ES-I3 (cell line): ENCODE results near the gene DLD.
"Not testable (repeated sequence)": the region's sequence is repeated elsewhere in the genome, so short reads cannot be mapped to it uniquely, and the experiment has no call there.

Experiments used
- H3K36me3 ChIP-seq: 2 replicates; pipeline ENCODE4 v1.6.1; 2013; ENCODE audit warnings: mild to moderate bottlenecking, low read length, control low read depth, moderate library complexity; ENCODE audit not compliant: insufficient read depth
- H3K4me1 ChIP-seq: 2 replicates; pipeline ENCODE4 v1.6.1; 2013; ENCODE audit warnings: mild to moderate bottlenecking, control low read depth, low read length; ENCODE audit not compliant: insufficient read depth
- H3K9ac ChIP-seq: 2 replicates; pipeline ENCODE4 v1.6.1; 2013; ENCODE audit warnings: low read depth, mild to moderate bottlenecking, low read length, moderate library complexity
- H3K9me3 ChIP-seq: 2 replicates; pipeline ENCODE4 v1.6.1; 2013; ENCODE audit warnings: mild to moderate bottlenecking, low read length, moderate library complexity; ENCODE audit not compliant: control insufficient read depth, insufficient read depth

Gene DLD

DNA sequence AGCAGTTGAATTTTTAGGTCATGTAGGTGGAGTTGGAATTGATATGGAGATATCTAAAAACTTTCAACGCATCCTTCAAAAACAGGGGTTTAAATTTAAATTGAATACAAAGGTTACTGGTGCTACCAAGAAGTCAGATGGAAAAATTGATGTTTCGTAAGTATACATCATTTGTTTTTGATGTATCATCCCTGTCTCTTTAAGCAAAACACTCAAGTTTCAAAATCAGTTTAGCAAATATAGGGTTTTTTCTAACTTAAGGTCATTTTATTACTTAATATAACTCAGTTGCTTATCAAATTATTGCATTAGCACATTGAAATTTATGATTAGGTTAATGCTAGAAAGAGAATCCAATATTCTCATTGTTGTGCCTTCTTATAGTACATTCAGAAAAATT is 24.6 kb downstream of the DLD start:
- Histone ChIP-seq H3K4me1 (no peaks in the 10 kb centered on the region), H3K36me3 (peaks cover under 1% of the 10 kb centered on the region; the same call in 1 of the 2 replicates), H3K9ac (no peak overlapping the region), H3K9me3 (no peaks in the 10 kb centered on the region)

DNA sequence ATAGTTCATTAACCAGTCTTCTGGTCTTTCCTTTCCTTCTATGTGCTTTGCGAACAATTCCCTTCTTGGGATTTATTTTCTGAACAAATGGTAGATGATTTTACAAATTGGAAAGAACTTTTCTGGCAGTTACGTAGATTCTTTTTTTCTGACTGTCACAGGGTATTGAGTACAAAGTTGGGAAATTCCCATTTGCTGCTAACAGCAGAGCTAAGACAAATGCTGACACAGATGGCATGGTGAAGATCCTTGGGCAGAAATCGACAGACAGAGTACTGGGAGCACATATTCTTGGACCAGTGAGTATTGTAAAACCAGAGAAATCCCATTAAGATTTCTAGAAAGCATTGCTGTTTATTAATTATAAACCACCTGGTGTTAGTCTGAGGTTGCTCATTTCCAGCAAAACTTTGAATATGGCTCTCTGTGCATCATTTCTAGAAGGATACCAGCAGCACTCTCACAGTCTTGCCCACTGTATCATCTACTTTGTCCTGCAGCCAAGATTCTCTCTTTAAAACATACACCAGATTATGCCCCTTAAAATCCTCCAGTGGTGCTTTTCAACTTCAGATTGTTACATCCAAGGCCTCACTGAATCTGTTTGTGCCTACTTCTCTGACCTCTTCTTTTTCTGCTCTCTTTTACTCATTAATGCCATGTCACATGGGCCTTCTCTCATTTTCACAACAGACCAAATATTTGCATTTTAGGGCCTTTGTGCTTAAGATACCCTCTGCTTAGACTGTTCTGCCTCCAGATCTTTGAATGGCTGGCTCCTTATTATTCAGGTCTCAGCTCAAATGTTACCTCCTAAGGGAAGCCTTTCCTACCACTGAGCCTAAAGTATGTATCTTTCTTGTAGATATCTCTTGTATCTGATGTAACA is 27.0 kb downstream of the DLD start:
- no peaks in the 10 kb centered on the region for H3K4me1 ChIP-seq
- no peak overlapping the region for H3K9ac ChIP-seq
- H3K36me3 ChIP-seq, result peaks cover 2% of the 10 kb centered on the region; the same call in 1 of the 2 replicates

GRCh38 chr7:107918948-107919347 is 28.0 kb downstream of the DLD start:
- Histone ChIP-seq H3K9me3 (no peaks in the 10 kb centered on the region), H3K4me1 (no peaks in the 10 kb centered on the region), H3K9ac (no peak overlapping the region), H3K36me3 (peaks cover 6% of the 10 kb centered on the region)

More for the DNA sequence above, 27.0 kb downstream of the DLD start:
- H3K9me3 ChIP-seq, result no peaks in the 10 kb centered on the region

- H3K9ac ChIP-seq, result no peak overlapping the region
- no peaks in the 10 kb centered on the region for H3K9me3 ChIP-seq
- peaks cover 9% of the 10 kb centered on the region; the same call in 1 of the 2 replicates for H3K36me3 ChIP-seq
- H3K4me1 ChIP-seq, result 0 out of 2 replicates have a peak, but pooled peaks cover 3% of the 10 kb centered on the region
Observed at GRCh38 chr7:107920048-107920772, 29.2 kb downstream of the DLD start.

GRCh38 chr7:107921826-107922225 is 30.8 kb downstream of the DLD start:
- not testable (repeated sequence) for H3K4me1 ChIP-seq, H3K9me3 ChIP-seq, H3K9ac ChIP-seq
- H3K36me3 ChIP-seq, result peaks cover 14% of the 10 kb centered on the region

DNA sequence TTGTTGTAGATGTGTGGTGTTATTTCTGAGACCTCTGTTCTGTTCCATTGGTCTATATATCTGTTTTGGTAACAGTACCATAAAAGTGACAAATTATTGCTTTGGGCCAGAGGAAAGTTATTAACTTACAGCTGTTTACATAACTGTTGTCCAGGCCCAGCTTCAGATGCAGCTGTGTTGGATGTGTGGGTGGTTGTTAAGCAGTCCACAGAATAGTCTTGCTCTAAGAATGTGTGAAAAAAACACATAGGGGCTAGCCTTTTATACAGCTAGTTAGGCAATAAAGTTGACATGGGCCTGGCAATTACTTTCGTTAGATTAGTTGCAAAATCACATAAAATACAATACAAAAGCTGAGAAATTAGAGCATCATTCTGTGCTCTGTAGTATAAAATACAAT is 31.9 kb downstream of the DLD start:
- no peaks in the 10 kb centered on the region for H3K9me3 ChIP-seq
- no peak overlapping the region for H3K9ac ChIP-seq
- H3K4me1 ChIP-seq, result 0 out of 2 replicates have a peak, but pooled peaks cover 3% of the 10 kb centered on the region
- H3K36me3 ChIP-seq, result peaks cover 18% of the 10 kb centered on the region

GRCh38 chr7:107924841-107925504 is 34.0 kb downstream of the DLD start:
- H3K36me3 ChIP-seq, result peaks cover 27% of the 10 kb centered on the region
- no peak overlapping the region for H3K9ac ChIP-seq
- H3K4me1 ChIP-seq, result 0 out of 2 replicates have a peak, but pooled peaks cover 3% of the 10 kb centered on the region
- H3K9me3 ChIP-seq, result no peaks in the 10 kb centered on the region

DNA sequence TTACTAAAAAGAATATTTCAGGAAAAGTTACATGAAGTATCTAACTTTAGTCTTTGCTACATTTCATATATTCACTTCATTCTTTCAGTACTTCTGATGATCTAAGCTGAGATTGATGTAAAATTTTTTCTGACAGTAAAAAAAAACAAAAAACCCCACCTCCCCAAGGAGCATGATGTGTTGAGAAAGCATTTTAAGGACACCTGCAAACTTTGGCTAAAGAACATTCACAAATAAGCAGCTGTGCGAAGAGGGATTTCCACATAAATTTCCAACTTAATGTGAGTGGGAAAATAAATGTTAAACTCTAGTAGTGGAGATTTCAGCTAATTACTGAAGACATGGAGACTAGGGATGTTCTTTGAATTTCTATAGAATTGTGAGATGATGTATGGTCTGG is 35.5 kb downstream of the DLD start:
- Histone ChIP-seq H3K36me3 (peaks cover 31% of the 10 kb centered on the region), H3K9me3 (no peaks in the 10 kb centered on the region), H3K4me1 (peaks cover 7% of the 10 kb centered on the region; the same call in 1 of the 2 replicates), H3K9ac (no peak overlapping the region)

DNA sequence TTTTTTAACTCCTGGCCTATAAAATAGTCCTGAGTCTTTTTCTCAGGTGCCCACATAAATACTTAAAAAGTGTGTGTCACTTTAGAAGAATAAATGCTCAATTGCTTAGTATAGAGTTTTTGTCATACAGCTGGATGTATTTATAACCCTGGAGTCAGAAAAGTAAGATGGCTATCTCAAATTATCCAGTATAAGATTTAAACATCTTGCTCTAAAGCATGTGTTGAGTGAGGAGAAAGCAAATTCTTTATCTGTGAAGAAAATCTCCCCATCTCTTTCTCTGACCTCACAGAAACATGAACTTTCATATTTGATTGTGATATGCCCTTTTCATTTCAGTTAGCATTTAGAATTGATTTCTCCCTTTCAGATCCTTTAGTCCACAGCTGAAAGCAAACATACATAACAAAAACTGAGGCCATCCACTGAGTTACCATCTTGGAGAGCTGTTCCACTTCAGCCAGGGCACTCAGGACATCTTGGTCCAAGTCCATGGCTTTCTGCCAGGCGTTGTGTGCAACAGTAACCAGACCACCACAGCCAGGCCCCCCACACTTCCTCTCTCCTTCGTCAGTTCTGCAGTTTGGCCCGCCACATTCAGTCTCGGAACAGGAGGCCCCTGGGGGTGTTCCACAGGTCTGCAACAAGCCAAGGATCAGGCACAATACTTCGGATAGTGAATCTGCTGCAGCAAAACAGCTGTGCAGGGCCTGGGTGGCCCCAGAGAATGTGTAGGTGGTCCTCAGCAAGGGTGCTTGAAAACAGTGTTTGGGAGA is 40.9 kb downstream of the DLD start:
- H3K9ac ChIP-seq, result no peak overlapping the region
- H3K4me1 ChIP-seq, result peaks cover 43% of the 10 kb centered on the region

GRCh38 chr7:107932805-107933204 is 41.8 kb downstream of the DLD start:
- peaks cover 43% of the 10 kb centered on the region for H3K4me1 ChIP-seq
- no peaks in the 10 kb centered on the region for H3K9me3 ChIP-seq
- peaks cover 17% of the 10 kb centered on the region for H3K36me3 ChIP-seq
- no peak overlapping the region for H3K9ac ChIP-seq

More for the DNA sequence above, 40.9 kb downstream of the DLD start:
- H3K9me3 ChIP-seq, result no peaks in the 10 kb centered on the region
- peaks cover 20% of the 10 kb centered on the region for H3K36me3 ChIP-seq

- H3K9me3 ChIP-seq, result no peaks in the 10 kb centered on the region
- no peak overlapping the region for H3K9ac ChIP-seq
- peaks cover 17% of the 10 kb centered on the region for H3K36me3 ChIP-seq
- peaks cover 43% of the 10 kb centered on the region for H3K4me1 ChIP-seq
Observed at GRCh38 chr7:107933386-107934013, 42.5 kb downstream of the DLD start.

GRCh38 chr7:107934991-107935770 is 44.2 kb downstream of the DLD start:
- H3K4me1 ChIP-seq, result peaks cover 43% of the 10 kb centered on the region
- H3K9ac ChIP-seq, result no peak overlapping the region
- no peaks in the 10 kb centered on the region for H3K9me3 ChIP-seq
- H3K36me3 ChIP-seq, result peaks cover 11% of the 10 kb centered on the region

DNA sequence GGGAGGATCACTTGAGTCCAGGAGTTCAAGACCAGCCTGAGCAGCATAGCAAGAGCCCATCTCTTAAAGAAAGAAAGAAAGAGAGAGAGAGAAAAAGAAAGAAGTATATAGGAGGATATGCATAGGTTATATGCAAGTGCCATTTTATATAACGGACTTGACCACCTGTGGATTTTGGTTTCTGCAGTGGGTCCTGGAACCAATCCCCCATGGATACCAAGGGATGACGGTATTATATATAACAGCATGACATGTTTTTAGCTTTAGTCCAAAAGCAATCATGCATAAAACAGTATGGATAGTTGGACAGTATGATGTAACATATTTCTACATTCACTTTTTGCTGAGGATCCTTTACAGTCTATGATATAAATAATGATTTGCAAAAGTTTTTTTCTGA is 45.3 kb downstream of the DLD start:
- no peaks in the 10 kb centered on the region for H3K9me3 ChIP-seq
- no peak overlapping the region for H3K9ac ChIP-seq
- peaks cover 9% of the 10 kb centered on the region for H3K36me3 ChIP-seq
- peaks cover 41% of the 10 kb centered on the region for H3K4me1 ChIP-seq
